Inferior parietal cortex (tissue), 1 donor: ENCODE data around the gene ETNK2.
"Not testable (repeated sequence)": the region's sequence is repeated elsewhere in the genome, so short reads cannot be mapped to it uniquely, and the experiment has no call there.

ENCODE experiments used
- DNase-seq: peaks from one replicate; pipeline ENCODE4 v3.0.0-alpha.2; 2016; ENCODE audit errors: extremely low spot score

ETNK2 gene

DNA sequence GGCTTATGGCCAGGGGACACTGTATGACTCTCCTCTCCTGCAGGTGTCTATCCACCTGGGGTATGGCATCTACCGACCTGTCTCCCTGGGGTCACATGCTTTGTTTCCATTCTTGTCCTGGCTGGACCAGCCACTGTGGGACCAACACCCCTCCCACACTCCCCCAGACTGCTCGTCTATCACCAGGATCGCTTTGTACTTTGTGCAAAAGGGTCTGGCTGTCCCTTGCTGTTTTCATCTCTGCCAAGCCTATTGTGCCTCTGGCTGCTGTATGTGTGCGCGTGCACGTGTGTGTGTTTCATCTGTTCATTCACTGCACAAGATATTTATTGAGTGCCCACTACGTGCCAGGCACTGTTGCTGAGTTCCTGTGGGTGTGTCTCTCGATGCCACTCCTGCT, 25.5 kb downstream of the ETNK2 start:
- DNase-seq: no peak

DNA sequence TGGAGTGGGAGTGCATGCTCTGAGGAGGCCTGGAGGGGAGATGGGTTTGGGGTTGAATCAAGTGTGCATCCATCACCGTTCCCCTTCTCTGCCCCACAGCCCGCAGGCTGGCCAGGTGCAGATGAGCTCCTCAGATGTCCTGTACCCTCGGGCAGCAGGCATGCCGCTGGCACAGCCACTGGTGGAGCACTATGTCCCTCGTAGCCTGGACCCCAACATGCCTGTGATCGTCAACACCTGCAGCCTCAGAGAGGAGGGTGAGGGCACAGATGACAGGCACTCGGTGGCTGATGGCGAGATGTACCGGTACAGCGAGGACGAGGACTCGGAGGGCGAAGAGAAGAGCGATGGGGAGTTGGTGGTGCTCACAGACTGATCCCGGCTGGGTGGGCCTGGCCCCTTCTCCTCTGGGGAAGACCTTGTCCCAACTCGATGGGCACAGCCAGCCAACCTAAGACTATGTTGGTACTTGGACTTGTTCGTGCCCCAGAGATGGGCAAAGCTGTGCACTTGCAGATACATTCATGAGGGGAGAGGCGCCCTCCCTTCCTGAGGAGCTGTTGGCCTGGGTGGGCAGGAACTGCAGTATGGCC, 26.0 kb downstream of the ETNK2 start:
- no peak for DNase-seq

DNA sequence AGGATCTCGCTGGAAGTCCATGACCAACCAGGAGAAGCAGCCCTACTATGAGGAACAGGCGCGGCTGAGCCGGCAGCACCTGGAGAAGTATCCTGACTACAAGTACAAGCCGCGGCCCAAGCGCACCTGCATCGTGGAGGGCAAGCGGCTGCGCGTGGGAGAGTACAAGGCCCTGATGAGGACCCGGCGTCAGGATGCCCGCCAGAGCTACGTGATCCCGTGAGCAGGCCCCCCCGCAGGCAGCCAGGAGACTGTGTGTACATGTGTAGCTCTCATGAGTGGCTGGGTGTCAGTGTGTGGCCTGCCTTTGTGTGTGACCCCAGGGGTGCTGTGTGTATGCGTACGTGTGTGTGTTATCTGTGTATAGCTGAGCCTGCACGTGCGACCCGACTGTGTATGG, 27.2 kb downstream of the ETNK2 start:
- DNase-seq: no peak

DNA sequence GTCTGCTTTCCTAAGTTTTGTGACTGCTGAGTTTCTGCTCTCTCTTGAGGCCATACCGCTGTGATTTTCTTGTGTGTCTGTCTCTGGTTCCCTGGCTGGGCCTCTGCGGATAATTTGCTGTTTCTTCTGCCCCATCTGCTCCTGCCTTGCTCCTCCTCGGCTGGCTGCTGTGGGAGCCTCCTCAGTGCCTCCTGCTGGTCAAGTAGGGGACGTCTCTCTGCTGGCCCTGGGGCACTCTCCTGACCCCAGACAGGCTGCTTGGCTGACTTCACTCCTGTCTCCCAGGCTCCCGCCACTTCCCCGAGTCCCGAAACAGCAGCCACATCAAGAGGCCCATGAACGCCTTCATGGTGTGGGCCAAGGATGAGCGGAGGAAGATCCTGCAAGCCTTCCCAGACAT, 28.5 kb downstream of the ETNK2 start:
- DNase-seq: no peak

DNA sequence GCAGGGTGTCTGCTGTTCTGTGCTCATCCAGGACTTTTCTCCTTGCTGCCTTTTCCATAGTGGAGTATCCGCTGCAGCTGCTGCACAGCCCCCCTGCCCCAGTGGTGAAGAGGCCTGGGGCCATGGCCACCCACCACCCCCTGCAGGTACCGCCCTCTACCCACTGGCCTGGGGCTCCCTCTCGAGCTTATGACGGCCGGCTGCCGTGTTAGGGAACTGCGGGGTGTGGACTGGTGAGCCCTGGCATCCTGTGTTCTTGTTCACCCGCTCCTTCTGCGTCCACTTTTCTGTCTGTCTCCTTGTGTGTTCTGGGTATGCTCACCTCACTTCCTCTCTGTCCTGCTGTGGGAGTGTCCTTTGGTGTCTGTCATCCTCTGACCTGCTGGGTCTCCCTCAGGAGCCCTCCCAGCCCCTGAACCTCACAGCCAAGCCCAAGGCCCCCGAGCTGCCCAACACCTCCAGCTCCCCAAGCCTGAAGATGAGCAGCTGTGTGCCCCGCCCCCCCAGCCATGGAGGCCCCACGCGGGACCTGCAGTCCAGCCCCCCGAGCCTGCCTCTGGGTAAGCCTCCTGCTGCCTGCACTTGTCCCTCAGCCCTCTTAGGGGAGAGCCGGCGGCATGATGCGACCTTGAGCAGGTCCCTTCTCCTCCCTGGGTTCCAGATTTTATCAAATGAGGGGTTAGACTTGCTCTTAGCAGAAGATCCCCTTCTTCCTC, 29.8 kb downstream of the ETNK2 start:
- DNase-seq: no peak

DNA sequence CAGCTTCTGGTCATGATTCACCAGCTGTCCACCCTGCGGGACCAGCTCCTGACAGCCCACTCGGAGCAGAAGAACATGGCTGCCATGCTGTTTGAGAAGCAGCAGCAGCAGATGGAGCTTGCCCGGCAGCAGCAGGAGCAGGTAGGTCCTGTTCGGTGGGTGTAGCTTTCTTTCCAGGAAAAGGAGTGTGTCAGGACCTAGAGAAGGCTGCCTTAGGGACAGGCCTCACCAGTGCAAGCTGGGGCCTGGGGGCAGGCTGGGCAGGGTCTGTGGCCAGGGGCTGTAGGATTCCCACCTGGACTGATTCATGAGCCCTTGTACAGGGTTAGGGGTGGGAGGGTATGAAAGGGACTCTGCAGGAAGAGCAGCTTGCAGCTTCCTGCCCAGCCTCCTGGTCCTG, 35.3 kb downstream of the ETNK2 start:
- no peak for DNase-seq

DNA sequence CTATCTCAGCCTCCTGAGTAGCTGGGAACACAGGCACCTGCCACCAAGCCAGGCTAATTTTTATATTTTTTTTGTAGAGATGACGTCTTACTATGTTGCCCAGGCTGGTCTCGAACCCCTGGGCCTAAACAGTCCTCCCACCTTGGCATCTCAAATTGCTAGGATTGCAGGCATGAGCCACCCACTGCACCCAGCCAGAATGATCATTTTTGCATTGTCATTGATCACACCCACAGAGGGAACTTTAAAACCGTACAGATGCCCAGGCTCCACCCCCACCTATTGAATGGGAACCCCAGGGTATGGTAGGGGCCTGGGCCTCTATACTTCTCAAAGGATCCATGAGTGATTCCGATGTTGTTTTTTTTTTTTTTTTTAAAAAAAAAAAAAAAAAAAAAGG, 36.7 kb downstream of the ETNK2 start:
- DNase-seq: no peak

DNA sequence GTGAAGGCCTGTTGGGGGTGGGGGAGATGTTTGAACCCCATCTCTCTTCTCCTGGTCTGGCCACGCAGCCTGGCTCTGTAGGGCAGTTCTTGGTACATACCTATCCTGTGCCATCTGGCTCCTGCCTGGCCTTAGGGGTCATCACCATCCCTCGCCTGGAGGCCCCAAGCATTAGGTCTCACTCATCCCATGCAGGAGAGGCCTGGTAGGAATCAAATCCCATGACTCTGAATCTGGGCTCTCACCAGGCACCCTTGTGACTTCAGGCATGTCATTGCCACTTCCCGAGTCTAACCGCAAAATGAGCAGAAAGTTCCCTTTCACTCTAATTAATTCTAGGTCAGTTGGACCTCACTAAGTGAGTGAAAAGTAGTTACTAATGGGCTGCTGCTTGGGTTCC, 37.2 kb downstream of the ETNK2 start:
- DNase-seq: no peak

DNA sequence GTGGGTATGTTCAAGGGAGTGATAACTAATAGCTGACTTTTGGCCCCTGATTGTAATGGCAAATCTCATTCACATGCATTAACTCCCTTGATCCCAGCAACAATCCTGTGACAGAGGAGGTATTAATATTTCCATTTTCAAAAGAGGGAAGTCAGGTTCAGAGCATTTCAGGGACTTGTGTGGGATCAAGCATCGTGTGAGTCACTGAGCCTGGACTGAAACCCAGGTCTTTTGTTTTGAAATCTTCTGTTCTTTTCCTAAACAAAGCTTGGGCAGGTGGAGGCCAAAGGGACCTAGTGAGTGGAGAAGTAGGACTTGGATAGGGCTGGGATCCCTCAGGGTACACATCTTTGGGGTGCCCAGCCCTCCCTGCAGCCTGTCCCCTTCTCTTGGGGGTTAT, 37.9 kb downstream of the ETNK2 start:
- DNase-seq: no peak

DNA sequence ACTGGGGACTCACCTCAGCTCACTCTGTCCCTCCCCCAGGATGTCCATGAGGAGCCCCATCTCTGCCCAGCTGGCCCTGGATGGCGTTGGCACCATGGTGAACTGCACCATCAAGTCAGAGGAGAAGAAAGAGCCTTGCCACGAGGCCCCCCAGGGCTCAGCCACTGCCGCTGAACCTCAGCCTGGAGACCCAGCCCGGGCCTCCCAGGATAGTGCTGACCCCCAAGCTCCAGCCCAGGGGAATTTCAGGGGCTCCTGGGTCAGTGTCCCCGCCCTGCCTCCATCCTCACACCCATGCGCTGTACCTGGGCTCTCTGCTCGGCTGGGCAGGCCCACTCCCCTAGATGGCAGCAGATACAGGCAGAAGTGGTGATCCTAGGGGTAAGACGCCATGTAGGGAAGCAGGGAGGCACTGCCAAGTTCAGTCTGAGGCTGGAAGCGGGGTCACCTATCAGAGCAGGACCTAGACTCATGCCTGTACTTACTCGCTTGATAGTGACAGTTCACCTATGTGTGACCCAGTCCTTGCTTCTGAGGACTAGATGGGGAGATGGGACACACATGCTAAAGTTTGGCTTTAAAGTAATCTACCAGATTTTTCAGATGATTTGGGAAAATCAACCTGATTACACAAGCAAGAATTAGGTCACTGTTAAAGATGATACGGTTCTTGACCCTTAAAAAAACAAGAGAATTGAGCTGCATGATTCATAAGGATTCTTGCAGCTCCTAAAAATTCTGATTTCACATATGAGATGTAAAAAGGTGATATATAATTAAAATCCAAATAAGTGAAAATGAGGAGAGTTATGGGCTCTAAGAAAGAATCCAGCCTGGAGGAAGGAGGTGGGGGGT, 38.7 kb downstream of the ETNK2 start:
- DNase-seq: no peak

DNA sequence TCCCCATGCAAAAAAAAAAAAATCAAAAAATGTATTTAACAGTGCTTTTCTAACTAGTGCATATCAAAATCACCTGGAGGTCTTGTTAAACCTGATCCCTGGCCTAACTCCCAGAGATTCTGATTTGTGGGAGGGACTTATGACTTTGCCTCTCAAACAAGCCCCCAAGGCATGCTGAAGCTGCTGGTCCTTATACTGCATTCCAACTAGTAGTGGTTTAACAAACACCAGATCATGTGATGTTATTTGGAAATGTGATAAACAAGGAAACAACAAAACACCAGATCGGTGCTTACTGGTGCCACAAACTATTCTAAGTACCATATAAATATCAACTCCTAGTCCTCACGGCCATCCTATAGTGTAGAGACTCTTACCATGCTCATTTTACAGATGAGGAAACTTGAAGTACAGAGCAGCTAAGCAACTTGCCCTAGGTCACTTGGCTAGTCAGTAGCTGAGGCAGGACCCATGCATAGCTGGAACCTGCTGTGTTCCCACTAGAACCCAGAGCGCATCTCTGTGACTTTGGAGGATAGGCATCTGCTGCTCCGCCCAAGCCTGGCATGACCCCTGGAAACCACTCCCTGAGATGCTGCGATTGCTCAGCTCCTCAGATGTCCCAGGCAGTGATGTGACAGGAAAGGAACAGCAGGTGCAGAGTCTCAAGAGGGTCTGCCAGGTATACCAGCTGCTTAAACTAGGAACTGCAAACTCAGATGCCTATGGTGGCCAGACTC, 40.8 kb downstream of the ETNK2 start:
- DNase-seq: no peak

DNA sequence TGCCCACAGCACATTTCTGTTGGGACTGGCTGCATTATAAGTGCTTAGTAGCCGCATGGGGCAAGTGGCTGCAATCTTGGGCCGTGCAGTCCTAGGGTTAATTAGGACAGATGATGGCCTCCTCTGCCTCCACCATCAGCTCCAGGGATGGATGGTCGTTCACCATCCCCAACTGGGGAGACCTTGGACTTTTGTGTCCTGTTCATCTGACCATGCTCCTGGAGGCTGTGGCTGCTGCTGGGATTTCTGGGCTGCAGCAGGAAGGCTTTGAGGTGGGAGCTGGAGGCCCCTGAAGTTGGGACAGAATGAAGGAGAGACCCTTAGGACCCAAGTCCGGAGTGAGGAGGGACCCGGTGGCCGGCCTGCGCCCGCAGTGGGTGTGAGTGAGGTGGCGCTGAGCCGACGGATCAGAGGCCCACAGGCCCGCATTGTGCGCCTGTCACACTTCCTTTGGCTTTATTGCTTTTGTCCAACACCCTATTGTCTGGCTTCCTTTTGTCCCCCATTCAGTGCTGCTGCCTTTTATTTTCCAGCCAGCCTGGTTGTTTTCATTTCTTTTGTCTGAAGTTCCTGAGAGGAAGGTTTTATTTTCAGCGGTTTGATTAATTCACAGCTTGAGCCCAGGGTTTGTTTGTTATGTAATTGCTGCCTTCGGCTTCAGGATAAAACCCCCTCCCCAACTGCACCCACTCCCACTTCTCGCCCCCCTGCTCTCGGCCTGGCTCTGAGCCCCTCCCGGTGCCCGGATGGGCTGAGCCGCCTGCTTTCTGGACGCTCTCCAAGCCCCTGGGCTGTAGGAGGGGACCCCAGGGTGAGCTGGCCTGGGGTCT, 43.3 kb downstream of the ETNK2 start:
- no peak for DNase-seq

DNA sequence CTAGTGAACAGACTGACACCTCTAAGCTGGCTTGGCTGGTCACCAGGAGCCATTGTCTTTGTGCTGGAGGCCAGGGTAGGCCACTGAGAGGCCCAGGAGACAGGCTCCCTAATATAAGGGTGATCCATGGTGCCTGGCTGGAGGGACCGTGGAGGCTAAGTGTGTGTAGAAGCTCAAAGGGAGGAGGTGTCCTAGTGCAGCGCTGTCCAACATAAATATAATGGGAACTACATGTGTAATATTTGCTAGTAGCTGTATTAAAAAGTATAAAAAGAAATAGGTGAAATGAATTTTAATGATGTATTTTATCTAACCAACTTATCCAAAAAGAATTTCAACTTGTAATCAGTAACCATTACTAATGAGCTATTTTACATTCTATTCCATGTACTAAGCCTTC, 44.0 kb downstream of the ETNK2 start:
- no peak for DNase-seq

DNA sequence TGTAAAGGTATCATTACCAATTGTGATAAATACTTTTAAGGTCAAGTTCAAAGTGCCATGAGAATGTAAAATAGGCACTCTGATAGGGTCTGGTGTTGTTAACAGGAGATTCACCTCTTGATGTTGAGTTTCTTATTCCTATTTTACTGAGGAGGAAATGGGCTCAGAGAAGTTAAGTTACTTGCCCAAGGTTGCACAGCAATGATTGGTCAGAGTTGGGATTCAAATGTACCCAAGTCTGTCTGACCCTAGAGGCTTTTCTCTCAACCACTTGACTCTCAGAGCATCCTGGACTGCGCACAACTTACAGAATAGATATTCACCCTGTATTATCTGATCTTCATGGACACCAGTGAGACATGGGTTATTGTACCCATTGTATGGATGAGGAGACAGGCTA, 45.0 kb downstream of the ETNK2 start:
- DNase-seq: no peak

DNA sequence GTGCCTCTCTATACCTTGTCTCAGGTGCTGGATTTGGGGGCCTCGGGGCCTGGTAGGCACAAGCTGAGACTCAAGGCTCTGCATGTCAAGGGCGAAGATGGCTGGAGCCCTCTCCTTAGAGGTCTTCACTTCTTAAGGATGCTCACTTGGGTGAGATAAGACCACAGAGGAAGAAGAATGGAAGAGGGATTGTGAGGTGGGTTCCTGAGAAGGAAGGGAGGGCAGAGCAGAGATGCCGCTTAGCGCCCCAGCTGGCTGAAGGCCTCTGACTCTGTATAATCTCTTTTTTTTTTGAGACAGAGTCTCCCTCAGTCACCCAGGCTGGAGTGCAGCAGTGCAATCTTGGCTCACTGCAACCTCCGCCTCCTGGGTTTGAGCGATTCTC, 46.7 kb downstream of the ETNK2 start:
- DNase-seq: no peak

DNA sequence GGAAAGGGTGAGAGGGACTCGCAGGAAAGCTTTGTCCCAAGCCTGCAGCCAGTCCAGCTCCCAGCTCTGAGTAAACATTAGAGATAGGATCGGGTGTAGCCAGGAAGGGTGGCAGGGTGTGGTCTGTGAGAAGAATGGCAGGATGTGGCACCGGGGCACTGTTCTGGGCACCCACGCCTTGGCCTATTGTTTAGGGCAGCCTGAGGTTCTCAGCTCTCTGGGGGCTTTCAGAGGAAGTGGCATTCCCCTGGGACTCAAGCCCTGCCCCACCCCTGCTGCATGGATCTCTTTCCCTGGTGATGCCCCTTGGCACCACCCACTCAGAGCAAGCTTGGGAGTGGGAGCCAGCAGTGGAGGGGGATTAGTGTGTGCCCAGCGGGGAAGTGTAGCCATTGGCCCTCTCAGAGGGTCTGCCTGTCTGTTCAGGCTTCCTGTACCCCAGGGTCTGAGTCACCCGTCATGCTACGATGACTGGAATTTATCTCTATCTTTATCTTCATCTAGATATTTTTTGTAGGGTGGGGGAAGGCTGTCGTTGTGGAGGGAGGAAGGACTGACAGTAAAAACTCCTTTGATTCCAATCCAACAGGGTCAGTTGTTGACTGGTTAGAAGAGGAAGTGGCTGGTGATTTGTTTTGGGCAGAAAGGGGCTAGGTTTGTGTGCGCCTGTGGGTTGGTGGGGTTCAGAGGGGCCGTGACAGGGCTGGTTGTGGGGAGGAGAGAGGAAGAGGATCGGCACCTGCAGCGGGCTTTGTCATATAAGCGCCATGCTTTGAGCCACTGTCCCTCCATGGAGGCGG, 47.3 kb downstream of the ETNK2 start:
- no peak for DNase-seq

DNA sequence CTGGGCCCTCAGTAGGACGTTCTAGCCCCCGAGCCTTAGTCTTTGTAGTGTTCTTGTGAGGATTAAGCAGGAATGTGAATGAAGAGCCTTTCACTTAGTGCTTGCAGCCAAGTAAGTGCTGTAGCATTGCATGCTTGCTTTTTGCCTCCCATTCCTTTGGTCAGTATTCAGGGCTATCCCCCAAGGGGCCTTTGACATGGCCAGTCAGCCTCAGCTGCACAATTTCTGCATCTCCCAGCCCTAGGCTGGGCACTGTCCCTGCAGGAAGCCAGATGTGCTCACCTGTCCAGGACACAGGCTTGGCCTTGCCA, 48.5 kb downstream of the ETNK2 start:
- DNase-seq: no peak

DNA sequence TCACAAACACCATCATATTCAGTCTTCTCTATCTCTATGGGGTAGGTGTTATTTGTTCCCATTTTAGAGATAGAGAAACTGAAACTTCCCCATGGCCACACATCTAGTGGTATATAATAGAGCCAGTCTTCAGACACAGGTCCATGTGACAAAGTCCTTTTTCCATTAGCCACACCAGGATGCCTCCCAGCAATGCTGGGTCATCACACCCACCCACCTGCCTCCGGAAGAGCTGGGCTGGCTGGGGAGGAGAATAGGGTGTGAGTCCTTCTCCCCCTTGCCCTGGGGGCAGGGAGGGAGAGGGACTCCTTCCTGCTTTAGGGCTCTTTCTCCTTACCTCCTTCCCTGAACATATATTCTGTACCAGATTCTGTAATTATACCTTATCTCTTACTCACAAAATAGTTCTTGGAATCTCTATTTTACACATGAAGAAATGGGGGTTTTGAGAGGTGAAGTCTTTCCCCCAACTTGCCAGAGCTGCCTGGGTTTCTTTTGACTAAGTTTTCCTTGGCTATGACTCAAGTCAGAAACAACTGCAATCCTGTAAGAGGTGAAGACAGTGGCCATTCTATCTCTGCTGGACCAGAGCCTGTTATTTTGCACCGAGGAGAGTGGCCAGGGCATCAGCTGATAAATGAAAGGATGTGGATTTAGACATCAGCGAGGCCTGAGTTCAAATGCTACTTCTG, 49.0 kb downstream of the ETNK2 start:
- DNase-seq: no peak

DNA sequence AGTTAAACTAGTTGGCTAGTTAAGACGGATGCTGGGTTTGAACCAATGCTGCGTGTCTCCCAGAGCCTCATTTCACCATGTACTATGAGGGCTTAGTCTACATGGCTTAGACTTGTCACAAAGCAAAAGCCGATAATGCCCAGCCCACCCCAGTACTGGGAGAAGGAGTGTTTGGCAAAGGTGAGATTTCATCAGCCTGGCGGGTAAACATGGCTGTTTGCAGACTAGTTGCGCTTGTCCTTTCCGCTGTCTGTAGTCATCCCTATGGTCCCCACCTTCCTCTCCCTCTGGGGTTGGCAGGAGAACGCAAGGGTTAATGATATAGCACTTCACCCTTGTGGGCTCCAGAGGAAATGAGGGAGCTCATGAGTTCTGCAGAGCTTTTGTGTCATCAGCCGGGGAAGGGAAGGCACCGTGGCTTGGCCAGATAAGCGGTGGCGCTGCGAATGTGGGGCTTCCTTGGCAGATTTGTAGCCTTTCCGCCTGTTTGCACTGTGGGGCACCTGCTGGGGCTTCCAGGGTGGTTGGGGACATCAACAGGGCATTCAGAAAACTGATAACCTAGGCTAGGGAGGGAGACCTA, 49.7 kb downstream of the ETNK2 start:
- no peak for DNase-seq

DNA sequence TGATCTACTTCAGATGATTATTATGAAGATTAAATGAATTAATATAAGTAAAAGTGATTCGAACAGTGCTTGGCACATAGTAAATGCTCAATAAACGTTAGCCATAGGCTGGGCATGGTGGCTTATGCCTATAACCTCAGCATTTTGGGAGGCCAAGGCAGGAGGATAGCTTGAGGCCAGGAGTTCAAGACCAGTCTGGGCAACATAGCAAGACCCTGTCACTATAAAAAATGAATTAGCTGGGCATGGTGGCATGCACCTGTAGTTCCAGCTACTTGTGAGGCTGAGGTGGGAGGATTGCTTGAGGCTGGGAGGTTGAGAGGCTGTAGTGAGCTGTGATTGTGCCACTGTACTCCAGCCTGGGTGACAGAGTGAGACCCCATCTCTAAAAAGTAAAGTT, 52.1 kb downstream of the ETNK2 start:
- DNase-seq: not testable (repeated sequence)
